Astrocyte (in vitro differentiated cells and primary cell): Measurements from ENCODE around the gene GRM7. TPM values are rescaled to one million over a fixed set of nuclear protein-coding genes. Genes with fewer than 3 reads are reported as not detected.

Source experiments
- DNase-seq: peaks from one replicate; pipeline ENCODE4 v3.0.0-alpha.2; 2010; ENCODE audit warnings: low read depth
- FAIRE-seq: peaks from 2 replicates; lab custom pipeline; 2011; peaks lifted over from hg19 to GRCh38; lab: Jason Lieb, UNC
- H2AFZ ChIP-seq: 2 replicates; pipeline ENCODE4 v1.6.0; 2012; ENCODE audit warnings: low read depth, low read length, inconsistent platforms
- H3K27ac ChIP-seq: 2 replicates; pipeline ENCODE4 v1.5.1; 2011; ENCODE audit warnings: low read depth, low read length, inconsistent platforms
- H3K27me3 ChIP-seq: 2 replicates; pipeline ENCODE4 v1.6.0; 2011; ENCODE audit warnings: low read length, inconsistent platforms; ENCODE audit not compliant: insufficient read depth
- H3K36me3 ChIP-seq: 2 replicates; pipeline ENCODE4 v1.5.1; 2011; ENCODE audit warnings: low read length, inconsistent platforms; ENCODE audit not compliant: insufficient read depth
- H3K4me1 ChIP-seq: 2 replicates; pipeline ENCODE4 v1.5.1; 2011; ENCODE audit warnings: low read length, inconsistent platforms; ENCODE audit not compliant: insufficient read depth
- H3K4me2 ChIP-seq: 2 replicates; pipeline ENCODE4 v1.6.0; 2012; ENCODE audit warnings: low read length, inconsistent platforms
- H3K4me3 ChIP-seq: 2 replicates; pipeline ENCODE4 v1.5.1; 2011; ENCODE audit warnings: low read depth, mild to moderate bottlenecking, low read length, inconsistent platforms; ENCODE audit not compliant: insufficient read depth
- H3K79me2 ChIP-seq: 2 replicates; pipeline ENCODE4 v1.6.0; 2012; ENCODE audit warnings: mild to moderate bottlenecking, low read length, inconsistent platforms; ENCODE audit not compliant: insufficient read depth
- H3K9ac ChIP-seq: 2 replicates; pipeline ENCODE4 v1.6.0; 2012; ENCODE audit warnings: mild to moderate bottlenecking, low read length, inconsistent platforms
- H3K9me3 ChIP-seq: 2 replicates; pipeline ENCODE4 v1.5.1; 2012; ENCODE audit warnings: low read depth, mild to moderate bottlenecking, low read length, inconsistent platforms; ENCODE audit not compliant: insufficient read depth
- H4K20me1 ChIP-seq: 2 replicates; pipeline ENCODE4 v1.6.0; 2012; ENCODE audit warnings: low read length, inconsistent platforms; ENCODE audit not compliant: insufficient read depth
- H3K27ac Mint-ChIP-seq: one replicate; pipeline ENCODE4 v1.8.0; 2021; ENCODE audit warnings: mild to moderate bottlenecking, mixed read lengths; ENCODE audit not compliant: unreplicated experiment
- H3K27me3 Mint-ChIP-seq: one replicate; pipeline ENCODE4 v1.8.0; 2021; ENCODE audit warnings: low read depth, mixed read lengths; ENCODE audit not compliant: unreplicated experiment
- H3K36me3 Mint-ChIP-seq: one replicate; pipeline ENCODE4 v1.8.0; 2021; ENCODE audit warnings: low read depth, mixed read lengths; ENCODE audit not compliant: unreplicated experiment
- H3K4me1 Mint-ChIP-seq: one replicate; pipeline ENCODE4 v1.8.0; 2021; ENCODE audit warnings: low read depth, mixed read lengths; ENCODE audit not compliant: unreplicated experiment
- H3K4me3 Mint-ChIP-seq: one replicate; pipeline ENCODE4 v1.8.0; 2021; ENCODE audit warnings: mild to moderate bottlenecking, moderate library complexity, mixed read lengths; ENCODE audit not compliant: unreplicated experiment
- H3K9me3 Mint-ChIP-seq: one replicate; pipeline ENCODE4 v1.8.0; 2021; ENCODE audit warnings: mild to moderate bottlenecking, mixed read lengths; ENCODE audit not compliant: unreplicated experiment
- EZH2 ChIP-seq: IDR thresholded peaks from 2 replicates; pipeline ENCODE4 v1.6.1; 2012; ENCODE audit warnings: mild to moderate bottlenecking, low read length, inconsistent platforms; ENCODE audit not compliant: insufficient read depth
- total RNA-seq: library from RNA; stranded (reverse); gene quantifications from 2 replicates; pipeline ENCODE4 v1.2.1, GENCODE V29; 2021
- TF ChIP-seq, protein P1 (sequence below): IDR thresholded peaks from 2 replicates; pipeline ENCODE4 v1.5.1; 2011; ENCODE audit warnings: low read depth, mild to moderate bottlenecking, inconsistent platforms, low read length, moderate library complexity; ENCODE audit not compliant: insufficient read depth

GRM7 gene
- total RNA-seq, 1 donor from 2014 or later: not detected

GRCh38 chr3:7489417-7489816, 628.5 kb downstream of the GRM7 start:
- TF ChIP-seq, protein P1, sequence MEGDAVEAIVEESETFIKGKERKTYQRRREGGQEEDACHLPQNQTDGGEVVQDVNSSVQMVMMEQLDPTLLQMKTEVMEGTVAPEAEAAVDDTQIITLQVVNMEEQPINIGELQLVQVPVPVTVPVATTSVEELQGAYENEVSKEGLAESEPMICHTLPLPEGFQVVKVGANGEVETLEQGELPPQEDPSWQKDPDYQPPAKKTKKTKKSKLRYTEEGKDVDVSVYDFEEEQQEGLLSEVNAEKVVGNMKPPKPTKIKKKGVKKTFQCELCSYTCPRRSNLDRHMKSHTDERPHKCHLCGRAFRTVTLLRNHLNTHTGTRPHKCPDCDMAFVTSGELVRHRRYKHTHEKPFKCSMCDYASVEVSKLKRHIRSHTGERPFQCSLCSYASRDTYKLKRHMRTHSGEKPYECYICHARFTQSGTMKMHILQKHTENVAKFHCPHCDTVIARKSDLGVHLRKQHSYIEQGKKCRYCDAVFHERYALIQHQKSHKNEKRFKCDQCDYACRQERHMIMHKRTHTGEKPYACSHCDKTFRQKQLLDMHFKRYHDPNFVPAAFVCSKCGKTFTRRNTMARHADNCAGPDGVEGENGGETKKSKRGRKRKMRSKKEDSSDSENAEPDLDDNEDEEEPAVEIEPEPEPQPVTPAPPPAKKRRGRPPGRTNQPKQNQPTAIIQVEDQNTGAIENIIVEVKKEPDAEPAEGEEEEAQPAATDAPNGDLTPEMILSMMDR: no peak
- no peak for TF ChIP-seq EZH2
- Mint-ChIP-seq H3K27ac (no peak overlapping the region), H3K4me1 (peaks cover 5% of the 10 kb centered on the region), H3K36me3 (no peaks in the 10 kb centered on the region), H3K27me3 (no peaks in the 10 kb centered on the region), H3K9me3 (peaks cover 9% of the 10 kb centered on the region), H3K4me3 (no peak overlapping the region)
- no peak overlapping the region for H3K4me3 ChIP-seq
- no peaks in the 10 kb centered on the region for H3K79me2 ChIP-seq
- FAIRE-seq (no peak), DNase-seq (no peak)
- no peak overlapping the region for H3K27ac ChIP-seq
- H3K36me3 ChIP-seq: no peaks in the 10 kb centered on the region
- no peak overlapping the region for H2AFZ ChIP-seq
- no peaks in the 10 kb centered on the region for H4K20me1 ChIP-seq
- no peaks in the 10 kb centered on the region for H3K27me3 ChIP-seq
- H3K4me2 ChIP-seq: no peak overlapping the region
- H3K9ac ChIP-seq: no peak overlapping the region
- H3K4me1 ChIP-seq: no peaks in the 10 kb centered on the region
- H3K9me3 ChIP-seq: no peaks in the 10 kb centered on the region

DNA sequence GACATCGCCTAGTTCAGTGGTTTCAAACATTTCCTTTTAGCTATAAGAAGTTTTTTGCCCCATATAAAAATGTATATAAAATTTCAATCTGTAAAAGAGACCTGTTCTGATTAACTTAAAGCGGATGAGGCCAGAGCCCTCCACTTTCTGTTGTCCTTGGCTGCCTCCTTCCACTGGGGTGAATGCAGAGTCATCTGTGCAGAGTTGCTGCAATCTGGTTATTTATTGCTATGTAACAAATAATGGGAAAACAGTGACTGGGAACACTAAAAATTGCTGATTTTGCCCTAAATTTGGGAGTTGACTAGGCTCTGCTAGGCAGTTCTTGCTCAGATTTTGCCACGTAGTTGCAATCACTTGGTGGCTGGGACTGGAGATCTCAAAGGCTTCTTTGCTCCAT, 637.8 kb downstream of the GRM7 start:
- H3K4me1 ChIP-seq: no peaks in the 10 kb centered on the region
- H3K27ac ChIP-seq: no peak overlapping the region
- no peak overlapping the region for H3K9ac ChIP-seq
- H3K9me3 Mint-ChIP-seq: peaks cover 5% of the 10 kb centered on the region
- H3K79me2 ChIP-seq: no peaks in the 10 kb centered on the region
- no peaks in the 10 kb centered on the region for H3K27me3 Mint-ChIP-seq
- no peaks in the 10 kb centered on the region for H3K9me3 ChIP-seq
- no peak for DNase-seq
- no peak overlapping the region for H3K4me3 Mint-ChIP-seq
- H3K4me1 Mint-ChIP-seq: no peaks in the 10 kb centered on the region
- no peaks in the 10 kb centered on the region for H4K20me1 ChIP-seq
- no peak overlapping the region for H2AFZ ChIP-seq
- TF ChIP-seq EZH2: no peak
- TF ChIP-seq, protein P1: no peak
- H3K36me3 ChIP-seq: no peaks in the 10 kb centered on the region
- H3K4me3 ChIP-seq: no peak overlapping the region
- H3K36me3 Mint-ChIP-seq: no peaks in the 10 kb centered on the region
- no peak overlapping the region for H3K4me2 ChIP-seq
- H3K27ac Mint-ChIP-seq: no peak overlapping the region
- no peak for FAIRE-seq
- H3K27me3 ChIP-seq: no peaks in the 10 kb centered on the region

- Histone ChIP-seq H3K4me1 (peaks cover 27% of the 10 kb centered on the region), H3K4me3 (no peak overlapping the region), H3K36me3 (no peaks in the 10 kb centered on the region), H3K9me3 (no peaks in the 10 kb centered on the region), H3K27me3 (no peaks in the 10 kb centered on the region), H3K9ac (no peak overlapping the region), H4K20me1 (no peaks in the 10 kb centered on the region), H3K79me2 (no peaks in the 10 kb centered on the region), H2AFZ (no peak overlapping the region), H3K4me2 (no peak overlapping the region), H3K27ac (no peak overlapping the region)
- Mint-ChIP-seq H3K9me3 (no peaks in the 10 kb centered on the region), H3K27ac (no peak overlapping the region), H3K4me1 (peaks cover 16% of the 10 kb centered on the region), H3K4me3 (no peak overlapping the region), H3K36me3 (no peaks in the 10 kb centered on the region), H3K27me3 (no peaks in the 10 kb centered on the region)
- TF ChIP-seq EZH2: no peak
- TF ChIP-seq, protein P1: no peak
- DNase-seq (no peak), FAIRE-seq (no peak)
Observed at GRCh38 chr3:7503431-7503830, 642.5 kb downstream of the GRM7 start.
